Suprapubic skin (tissue), 4 donors: ENCODE results near the gene EIF2B5. TPM values are rescaled to one million over a fixed set of nuclear protein-coding genes. Genes with fewer than 3 reads are reported as not detected.

Experiments
- DNase-seq, 2 donors: peaks; one replicate each; pipeline ENCODE4 v3.0.0-alpha.2; 2019; ENCODE audit warnings: low spot score in 2 of 2
- H3K27ac ChIP-seq: fragments of 200-600 bp; sonication (generic); one replicate; pipeline ENCODE4 v1.5.1; 2019
- H3K27me3 ChIP-seq: fragments of 200-600 bp; sonication (generic); one replicate; pipeline ENCODE4 v1.5.1; 2019
- H3K36me3 ChIP-seq: fragments of 200-600 bp; sonication (generic); one replicate; pipeline ENCODE4 v1.5.1; 2019
- H3K4me1 ChIP-seq: fragments of 200-600 bp; sonication (generic); one replicate; pipeline ENCODE4 v1.5.1; 2019
- H3K4me3 ChIP-seq: fragments of 200-600 bp; sonication (generic); one replicate; pipeline ENCODE4 v1.5.1; 2019; ENCODE audit warnings: mild to moderate bottlenecking
- H3K9me3 ChIP-seq: fragments of 200-600 bp; sonication (generic); one replicate; pipeline ENCODE4 v1.5.1; 2019
- CTCF ChIP-seq, 2 donors: fragments of 200-600 bp in 1 of 2; fragments of 450-650 bp in 1 of 2; sonication (generic) in 1 of 2; IDR thresholded peaks; one replicate each; pipeline ENCODE4 v1.5.1; 2016 to 2019; ENCODE audit warnings: antibody characterized with exemption in 2 of 2, mild to moderate bottlenecking in 1 of 2, moderate library complexity in 1 of 2
- EP300 ChIP-seq: sonication (generic); formaldehyde crosslinking; IDR thresholded peaks from one replicate; pipeline ENCODE4 v1.6.1; 2017; ENCODE audit warnings: antibody characterized with exemption
- POLR2A ChIP-seq, 2 donors: fragments of 450-650 bp; IDR thresholded peaks; one replicate each; pipeline ENCODE4 v1.6.1; 2017; ENCODE audit warnings: antibody characterized with exemption in 2 of 2, mild to moderate bottlenecking in 2 of 2, moderate library complexity in 2 of 2
- POLR2AphosphoS5 ChIP-seq, 3 donors: sonication (generic); formaldehyde crosslinking; IDR thresholded peaks; one replicate each; pipeline ENCODE4 v1.6.1; 2017; ENCODE audit warnings: antibody characterized with exemption in 3 of 3
- WGBS: methylation state at CpG from one replicate; pipeline ENCODE4 v1.1.5; 2018; 5-methylcytosine and 5-hydroxymethylcytosine counted together
- total RNA-seq, 4 donors: library from RNA; depleted of rRNA; stranded (reverse); fragments of >200 nt; gene quantifications; one replicate each; pipeline ENCODE4 v1.1.0, GENCODE V29; 2016

The EIF2B5 gene
- total RNA-seq, 4 donors from 2014 or later, result 34.6 to 70.9 (median 46.2) TPM

- Histone ChIP-seq H3K27me3 (no peaks in the 10 kb centered on the region), H3K36me3 (no peaks in the 10 kb centered on the region), H3K4me1 (no peaks in the 10 kb centered on the region), H3K4me3 (no peak overlapping the region), H3K27ac (no peak overlapping the region), H3K9me3 (no peaks in the 10 kb centered on the region)
- DNase-seq, result no peak
- WGBS, result 54% methylated on average over 3 of the region's 3 CpGs
- TF ChIP-seq POLR2A (IDR thresholded peaks at IDR 0.05) (no peak), CTCF (IDR thresholded peaks at IDR 0.05) (no peak), POLR2AphosphoS5 (IDR thresholded peaks at IDR 0.05) (no peak), EP300 (no peak)
Observed at GRCh38 chr3:184126006-184126405, 9.2 kb upstream of the EIF2B5 start.

- 24% methylated on average over 2 of the region's 2 CpGs for WGBS
- no peak for DNase-seq
- H3K27ac ChIP-seq, result no peak overlapping the region
Observed at GRCh38 chr3:184129012-184129411, 6.1 kb upstream of the EIF2B5 start.

GRCh38 chr3:184132945-184133344 is 2.2 kb upstream of the EIF2B5 start:
- Histone ChIP-seq H3K4me1 (peaks cover 32% of the 10 kb centered on the region), H3K27ac (no peak overlapping the region), H3K36me3 (peaks cover 3% of the 10 kb centered on the region), H3K4me3 (no peak overlapping the region), H3K9me3 (no peaks in the 10 kb centered on the region), H3K27me3 (no peaks in the 10 kb centered on the region)
- TF ChIP-seq EP300, result no peak
- TF ChIP-seq POLR2A (IDR thresholded peaks at IDR 0.05), result no peak
- no peak for TF ChIP-seq POLR2AphosphoS5 (IDR thresholded peaks at IDR 0.05)
- TF ChIP-seq CTCF (IDR thresholded peaks at IDR 0.05), result no peak
- WGBS, result 93% methylated on average over 4 of the region's 4 CpGs
- DNase-seq, result no peak

More at GRCh38 chr3:184129012-184129411, 6.1 kb upstream of the EIF2B5 start:
- no peak for TF ChIP-seq POLR2AphosphoS5 (IDR thresholded peaks at IDR 0.05)
- peak in 1 of 2 donors; percentile 14 for TF ChIP-seq CTCF (IDR thresholded peaks at IDR 0.05)
- H3K4me1 ChIP-seq, result peaks cover 7% of the 10 kb centered on the region
- no peaks in the 10 kb centered on the region for H3K27me3 ChIP-seq
- H3K4me3 ChIP-seq, result no peak overlapping the region
- no peaks in the 10 kb centered on the region for H3K9me3 ChIP-seq
- no peaks in the 10 kb centered on the region for H3K36me3 ChIP-seq

GRCh38 chr3:184133840-184134745 is 1.1 kb upstream of the EIF2B5 start:
- peak overlapping the region; percentile 96 for H3K4me3 ChIP-seq
- H3K36me3 ChIP-seq, result peaks cover 14% of the 10 kb centered on the region
- WGBS, result 1% methylated on average over 37 of the region's 37 CpGs
- peak; percentile 87 to 90 for DNase-seq
- H3K27me3 ChIP-seq, result no peaks in the 10 kb centered on the region
- H3K9me3 ChIP-seq, result no peaks in the 10 kb centered on the region
- H3K4me1 ChIP-seq, result peaks cover 32% of the 10 kb centered on the region
- TF ChIP-seq POLR2AphosphoS5 (IDR thresholded peaks at IDR 0.05) (peak in 1 of 3 donors; percentile 41), EP300 (no peak), POLR2A (IDR thresholded peaks at IDR 0.05) (no peak), CTCF (IDR thresholded peaks at IDR 0.05) (no peak)
- H3K27ac ChIP-seq, result peak overlapping the region; percentile 94

GRCh38 chr3:184134746-184135148 is 411 bp upstream of the EIF2B5 start:
- under 1% methylated on average over 18 of the region's 21 CpGs for WGBS

More at GRCh38 chr3:184134746-184135148, 411 bp upstream of the EIF2B5 start:
- peak overlapping the region; percentile 96 for H3K4me3 ChIP-seq
- no peaks in the 10 kb centered on the region for H3K27me3 ChIP-seq
- TF ChIP-seq CTCF (IDR thresholded peaks at IDR 0.05) (no peak), POLR2AphosphoS5 (IDR thresholded peaks at IDR 0.05) (no peak), EP300 (no peak)
- H3K27ac ChIP-seq, result peak overlapping the region; percentile 94
- H3K9me3 ChIP-seq, result no peaks in the 10 kb centered on the region
- H3K4me1 ChIP-seq, result peaks cover 32% of the 10 kb centered on the region
- peak in 1 of 2 donors; percentile 69 for DNase-seq
- peaks cover 18% of the 10 kb centered on the region for H3K36me3 ChIP-seq
